Lower leg skin (tissue), 4 donors: ENCODE data around the gene MAFG. TPM values are rescaled to one million over a fixed set of nuclear protein-coding genes. Genes with fewer than 3 reads are reported as not detected.
"Not testable (repeated sequence)": the region's sequence is repeated elsewhere in the genome, so short reads cannot be mapped to it uniquely, and the experiment has no call there.

Experiments used
- DNase-seq, 2 donors: peaks; one replicate each; pipeline ENCODE4 v3.0.0-alpha.2; 2019; ENCODE audit warnings: low spot score in 2 of 2
- H3K4me3 ChIP-seq: fragments of 200-600 bp; sonication (generic); 2 replicates; pipeline ENCODE4 v1.5.1; 2017; ENCODE audit warnings: mild to moderate bottlenecking, low read depth; ENCODE audit not compliant: poor library complexity, severe bottlenecking
- CTCF ChIP-seq, 3 donors: fragments of 450-650 bp; IDR thresholded peaks; one replicate each; pipeline ENCODE4 v1.5.1; 2016; ENCODE audit warnings: antibody characterized with exemption in 3 of 3, mild to moderate bottlenecking in 3 of 3, moderate library complexity in 2 of 3
- POLR2A ChIP-seq, 2 donors: fragments of 450-650 bp; IDR thresholded peaks; one replicate each; pipeline ENCODE4 v1.6.1; 2016 to 2017; ENCODE audit warnings: antibody characterized with exemption in 2 of 2, mild to moderate bottlenecking in 1 of 2, moderate library complexity in 1 of 2
- WGBS, 2 donors: methylation state at CpG; one replicate each; pipeline ENCODE4 v1.1.5; 2018; 5-methylcytosine and 5-hydroxymethylcytosine counted together
- intact Hi-C: fragments of 100-400 bp; cut with DNase I; formaldehyde crosslinking; loops from one replicate; pipeline ENCODE4 v1.15.0; 2023; ENCODE audit warnings: low total_unique reads
- total RNA-seq, 4 donors: library from RNA; depleted of rRNA; stranded (reverse); fragments of >200 nt; gene quantifications; one replicate each; pipeline ENCODE4 v1.1.0, GENCODE V29; 2016

Gene MAFG
- total RNA-seq, 4 donors from 2014 or later = 17.4 to 23.2 (median 19.7) TPM

GRCh38 chr17:81921537-81921862 lies 6.0 kb downstream of the MAFG start:
- WGBS, 2 donors = 87 to 94% methylated on average over 3 of the region's 3 CpGs
- no peak for DNase-seq
- H3K4me3 ChIP-seq = no peak overlapping the region
- TF ChIP-seq CTCF (IDR thresholded peaks at IDR 0.05) = no peak
- no peak for TF ChIP-seq POLR2A (IDR thresholded peaks at IDR 0.05)
- intact Hi-C loops = no loop called here

- no peak for DNase-seq
- intact Hi-C loops = no loop called here
- 83 to 85% methylated on average over 31 to 33 of the region's 33 CpGs for WGBS, 2 donors
- TF ChIP-seq CTCF (IDR thresholded peaks at IDR 0.05) (no peak), POLR2A (IDR thresholded peaks at IDR 0.05) (no peak)
- H3K4me3 ChIP-seq = no peak overlapping the region
Observed at GRCh38 chr17:81920612-81921536, 6.7 kb downstream of the MAFG start.

GRCh38 chr17:81918832-81919545 lies 8.5 kb downstream of the MAFG start:
- H3K4me3 ChIP-seq = no peak overlapping the region
- intact Hi-C loops = no loop called here
- no peak for TF ChIP-seq POLR2A (IDR thresholded peaks at IDR 0.05)
- no peak for TF ChIP-seq CTCF (IDR thresholded peaks at IDR 0.05)
- DNase-seq = no peak
- WGBS, 2 donors = 75 to 81% methylated on average over 14 to 15 of the region's 15 CpGs

- H3K4me3 ChIP-seq, intact Hi-C loops, DNase-seq: not testable (repeated sequence)
- WGBS, 2 donors = 31 to 37% methylated on average over 9 of the region's 9 CpGs
Observed at GRCh38 chr17:81918333-81918669, 9.2 kb downstream of the MAFG start.

- intact Hi-C loops = no loop called here
- TF ChIP-seq POLR2A (IDR thresholded peaks at IDR 0.05) = no peak
- no peak for TF ChIP-seq CTCF (IDR thresholded peaks at IDR 0.05)
- peak in 1 of 2 donors; percentile 92 for DNase-seq
- 0 to 2% methylated on average over 65 to 70 of the region's 94 CpGs for WGBS, 2 donors
- peak within 1 kb of the TSS; percentile 94 for H3K4me3 ChIP-seq
Observed at GRCh38 chr17:81917565-81918332, 9.8 kb downstream of the MAFG start, which contains the start of gene SIRT7. TSS of gene SIRT7 (minus strand) at chr17:81918176. CDS start at chr17:81918131, 45 bp downstream.
